Stimulated activated CD4-positive, alpha-beta T cell treated with anti-CD3 and anti-CD28 coated beads, Interleukin-1b, Interleukin-23, amount 100 ng/mL, for 4 hours (primary cell): ENCODE results near the gene KCTD2.
A peak's percentile ranks its signal among the peaks of the same experiment; 100 is the strongest.

ENCODE experiments used
- DNase-seq, 2 donors: peaks; one replicate each; pipeline ENCODE4 v3.0.0-alpha.2; 2020; ENCODE audit warnings: low read depth in 2 of 2

Gene KCTD2

GRCh38 chr17:75098861-75099260 lies 51.8 kb downstream of the KCTD2 start:
- no peak for DNase-seq

GRCh38 chr17:75099881-75100595 lies 53.0 kb downstream of the KCTD2 start:
- DNase-seq: no peak

GRCh38 chr17:75102385-75102821 lies 55.4 kb downstream of the KCTD2 start:
- no peak for DNase-seq

GRCh38 chr17:75103601-75104554 lies 56.9 kb downstream of the KCTD2 start:
- DNase-seq: no peak

GRCh38 chr17:75105126-75106080 lies 58.4 kb downstream of the KCTD2 start:
- no peak for DNase-seq

GRCh38 chr17:75108193-75108592 lies 61.2 kb downstream of the KCTD2 start:
- DNase-seq: no peak

GRCh38 chr17:75109046-75109406 lies 62.0 kb downstream of the KCTD2 start:
- DNase-seq: no peak

GRCh38 chr17:75109407-75110233 lies 62.6 kb downstream of the KCTD2 start, which contains the start of gene ARMC7:
Gene ARMC7, plus strand, starts transcription at chr17:75109969. Its CDS starts 320 bp downstream, at chr17:75110289.
- peak; percentile 82 to 92 for DNase-seq

GRCh38 chr17:75110234-75110937 lies 63.4 kb downstream of the KCTD2 start:
- DNase-seq: no peak

- no peak for DNase-seq
These were observed 64.8 kb downstream of the KCTD2 start for GRCh38 chr17:75111777-75112335.

- DNase-seq: peak; percentile 72 to 93
These were observed 67.0 kb downstream of the KCTD2 start for GRCh38 chr17:75113798-75114551.

GRCh38 chr17:75114552-75115314 lies 67.7 kb downstream of the KCTD2 start:
- DNase-seq: no peak
